Rectal smooth muscle tissue (tissue), 1 donor: ENCODE data around the gene LHX5.
"Not testable (repeated sequence)": the region's sequence is repeated elsewhere in the genome, so short reads cannot be mapped to it uniquely, and the experiment has no call there.

ENCODE experiments used
- H3K27ac ChIP-seq: one replicate; pipeline ENCODE4 v1.7.0; 2013; ENCODE audit warnings: low read depth, low read length, inconsistent platforms
- H3K27me3 ChIP-seq: one replicate; pipeline ENCODE4 v1.7.0; 2013; ENCODE audit warnings: low read length; ENCODE audit not compliant: control insufficient read depth, insufficient read depth
- H3K36me3 ChIP-seq: one replicate; pipeline ENCODE4 v1.7.0; 2013; ENCODE audit warnings: low read length; ENCODE audit not compliant: control insufficient read depth, insufficient read depth
- H3K4me1 ChIP-seq: one replicate; pipeline ENCODE4 v1.7.0; 2013; ENCODE audit warnings: low read length; ENCODE audit not compliant: control insufficient read depth, insufficient read depth
- H3K4me3 ChIP-seq: one replicate; pipeline ENCODE4 v1.7.0; 2013; ENCODE audit warnings: low read length
- H3K9ac ChIP-seq: one replicate; pipeline ENCODE4 v1.7.0; 2013; ENCODE audit warnings: low read length

Gene LHX5

GRCh38 chr12:113495941-113496340 is 24.3 kb upstream of the LHX5 start:
- H3K36me3 ChIP-seq, H3K4me1 ChIP-seq, H3K27ac ChIP-seq, H3K4me3 ChIP-seq, H3K9ac ChIP-seq, H3K27me3 ChIP-seq: not testable (repeated sequence)

GRCh38 chr12:113488322-113488721 is 16.7 kb upstream of the LHX5 start:
- H3K9ac ChIP-seq, result no peak overlapping the region
- no peak overlapping the region for H3K27ac ChIP-seq
- no peak overlapping the region for H3K4me3 ChIP-seq
- H3K27me3 ChIP-seq, result no peaks in the 10 kb centered on the region
- H3K36me3 ChIP-seq, result no peaks in the 10 kb centered on the region
- H3K4me1 ChIP-seq, result no peaks in the 10 kb centered on the region

- no peak overlapping the region for H3K4me3 ChIP-seq
- no peaks in the 10 kb centered on the region for H3K36me3 ChIP-seq
- no peak overlapping the region for H3K9ac ChIP-seq
- no peaks in the 10 kb centered on the region for H3K27me3 ChIP-seq
- no peak overlapping the region for H3K27ac ChIP-seq
- no peaks in the 10 kb centered on the region for H3K4me1 ChIP-seq
These were observed 15.1 kb upstream of the LHX5 start for GRCh38 chr12:113486722-113487121.

GRCh38 chr12:113485330-113485729 is 13.7 kb upstream of the LHX5 start:
- no peak overlapping the region for H3K9ac ChIP-seq
- no peaks in the 10 kb centered on the region for H3K4me1 ChIP-seq
- no peaks in the 10 kb centered on the region for H3K27me3 ChIP-seq
- H3K27ac ChIP-seq, result no peak overlapping the region
- H3K36me3 ChIP-seq, result no peaks in the 10 kb centered on the region
- no peak overlapping the region for H3K4me3 ChIP-seq

- H3K27me3 ChIP-seq, result peaks cover 19% of the 10 kb centered on the region
- H3K4me3 ChIP-seq, result no peak overlapping the region
- H3K4me1 ChIP-seq, result no peaks in the 10 kb centered on the region
- H3K36me3 ChIP-seq, result no peaks in the 10 kb centered on the region
- H3K27ac ChIP-seq, result no peak overlapping the region
- H3K9ac ChIP-seq, result no peak overlapping the region
These were observed 10.7 kb upstream of the LHX5 start for GRCh38 chr12:113482334-113482733.

- H3K9ac ChIP-seq, result no peak overlapping the region
- H3K4me1 ChIP-seq, result no peaks in the 10 kb centered on the region
- no peaks in the 10 kb centered on the region for H3K36me3 ChIP-seq
- no peak overlapping the region for H3K27ac ChIP-seq
- no peak overlapping the region for H3K4me3 ChIP-seq
- H3K27me3 ChIP-seq, result peaks cover 22% of the 10 kb centered on the region
These were observed 8.8 kb upstream of the LHX5 start for GRCh38 chr12:113480336-113480971.

GRCh38 chr12:113479590-113480335 is 8.1 kb upstream of the LHX5 start:
- no peaks in the 10 kb centered on the region for H3K36me3 ChIP-seq
- no peak overlapping the region for H3K27ac ChIP-seq
- no peaks in the 10 kb centered on the region for H3K4me1 ChIP-seq
- H3K27me3 ChIP-seq, result peaks cover 22% of the 10 kb centered on the region
- H3K4me3 ChIP-seq, result no peak overlapping the region
- no peak overlapping the region for H3K9ac ChIP-seq

- Histone ChIP-seq H3K4me3 (no peak overlapping the region), H3K27me3 (peaks cover 22% of the 10 kb centered on the region), H3K36me3 (no peaks in the 10 kb centered on the region), H3K27ac (no peak overlapping the region), H3K4me1 (no peaks in the 10 kb centered on the region), H3K9ac (no peak overlapping the region)
These were observed 7.5 kb upstream of the LHX5 start for GRCh38 chr12:113479216-113479589.

- no peaks in the 10 kb centered on the region for H3K4me1 ChIP-seq
- H3K27me3 ChIP-seq, result peaks cover 24% of the 10 kb centered on the region
- no peak overlapping the region for H3K9ac ChIP-seq
- no peak overlapping the region for H3K4me3 ChIP-seq
- no peak overlapping the region for H3K27ac ChIP-seq
- no peaks in the 10 kb centered on the region for H3K36me3 ChIP-seq
These were observed 6.8 kb upstream of the LHX5 start for GRCh38 chr12:113478351-113479011.

- Histone ChIP-seq H3K4me1 (no peaks in the 10 kb centered on the region), H3K27me3 (peaks cover 27% of the 10 kb centered on the region)
These were observed 6.2 kb upstream of the LHX5 start for GRCh38 chr12:113477842-113478215.

GRCh38 chr12:113477171-113477841 is 5.6 kb upstream of the LHX5 start:
- Histone ChIP-seq H3K27ac (no peak overlapping the region), H3K9ac (no peak overlapping the region), H3K4me1 (no peaks in the 10 kb centered on the region), H3K36me3 (no peaks in the 10 kb centered on the region), H3K27me3 (peaks cover 31% of the 10 kb centered on the region), H3K4me3 (no peak overlapping the region)

More at GRCh38 chr12:113477842-113478215, 6.2 kb upstream of the LHX5 start:
- Histone ChIP-seq H3K36me3 (no peaks in the 10 kb centered on the region), H3K9ac (no peak overlapping the region), H3K27ac (no peak overlapping the region), H3K4me3 (no peak overlapping the region)

- no peak overlapping the region for H3K9ac ChIP-seq
- H3K36me3 ChIP-seq, result no peaks in the 10 kb centered on the region
- H3K27ac ChIP-seq, result no peak overlapping the region
- H3K4me1 ChIP-seq, result no peaks in the 10 kb centered on the region
- H3K27me3 ChIP-seq, result peaks cover 31% of the 10 kb centered on the region
- H3K4me3 ChIP-seq, result no peak overlapping the region
These were observed 4.7 kb upstream of the LHX5 start for GRCh38 chr12:113476176-113476986.
